Measurements from ENCODE around the gene PLEKHG3.

PLEKHG3 gene

DNA sequence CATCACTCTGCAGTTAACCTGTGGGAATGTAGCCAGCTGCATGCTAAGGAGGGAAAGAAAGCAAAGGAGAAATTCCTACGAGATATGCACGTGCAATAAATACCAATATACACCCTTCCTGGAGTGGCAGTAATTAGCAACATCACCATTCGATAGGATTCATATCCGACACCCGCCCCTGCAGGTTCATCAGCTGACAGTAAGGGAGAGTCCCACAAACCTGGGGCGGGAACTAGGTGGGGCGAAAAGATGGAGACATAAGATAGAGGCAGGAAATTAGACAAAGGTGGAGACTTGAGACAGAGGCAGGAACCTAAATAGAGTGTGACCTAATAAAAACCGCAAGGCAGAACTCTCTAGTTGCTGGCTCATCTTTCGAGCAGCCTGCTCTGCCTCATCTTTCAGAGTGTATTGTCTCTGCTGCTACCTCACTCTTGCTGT is 51.6 kb downstream of the PLEKHG3 start:
- Histone ChIP-seq H3K27ac (no peak overlapping the region), H3K9me3 (ENCODE audit: low read depth, low read length) (no peaks in the 10 kb centered on the region), H3K36me3 (ENCODE audit: insufficient read depth, low read length) (no peaks in the 10 kb centered on the region), H3K9ac (ENCODE audit: insufficient read length) (no peak overlapping the region), H3K4me3 (no peak overlapping the region)
- no peak for DNase-seq (ENCODE audit: low read depth, low spot score)
- TF ChIP-seq EZH2 (IDR thresholded peaks at IDR 0.05): no peak
- TF ChIP-seq FOXP2 (optimal IDR thresholded peaks at IDR 0.05; ENCODE audit: control extremely low read depth, extremely low read length, insufficient read depth): no peak
- TF ChIP-seq POLR2AphosphoS5 (IDR thresholded peaks at IDR 0.05; ENCODE audit: borderline replicate concordance, low read depth, low read length): no peak

DNA sequence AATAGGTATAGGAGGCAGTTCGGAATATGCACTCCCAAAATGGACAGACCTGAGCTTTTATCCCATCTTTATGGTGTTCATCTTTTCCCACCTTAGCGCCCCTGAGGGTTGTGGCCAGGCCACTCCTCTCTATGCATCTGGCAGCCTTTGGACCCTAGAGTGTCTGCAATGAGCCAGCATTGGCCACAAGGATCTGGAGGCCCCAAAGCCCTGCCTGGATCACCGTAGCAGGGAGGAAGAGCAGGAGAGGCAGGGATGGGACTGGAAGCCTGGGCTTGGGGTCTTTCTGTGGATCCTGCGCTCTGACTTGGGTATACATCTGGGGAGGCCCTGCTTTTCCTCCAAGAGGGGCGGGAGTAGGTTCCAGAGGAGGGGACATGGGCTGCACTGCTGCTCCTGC is 52.5 kb downstream of the PLEKHG3 start:
- no peak overlapping the region for H3K4me3 ChIP-seq
- H3K27ac ChIP-seq: no peak overlapping the region
- no peak overlapping the region for H3K9ac ChIP-seq (ENCODE audit: insufficient read length)
- no peak for DNase-seq (ENCODE audit: low read depth, low spot score)
- no peaks in the 10 kb centered on the region for H3K9me3 ChIP-seq (ENCODE audit: low read depth, low read length)
- no peaks in the 10 kb centered on the region for H3K36me3 ChIP-seq (ENCODE audit: insufficient read depth, low read length)
- TF ChIP-seq EZH2 (IDR thresholded peaks at IDR 0.05): no peak
- no peak for TF ChIP-seq FOXP2 (optimal IDR thresholded peaks at IDR 0.05; ENCODE audit: control extremely low read depth, extremely low read length, insufficient read depth)
- TF ChIP-seq POLR2AphosphoS5 (IDR thresholded peaks at IDR 0.05; ENCODE audit: borderline replicate concordance, low read depth, low read length): no peak

DNA sequence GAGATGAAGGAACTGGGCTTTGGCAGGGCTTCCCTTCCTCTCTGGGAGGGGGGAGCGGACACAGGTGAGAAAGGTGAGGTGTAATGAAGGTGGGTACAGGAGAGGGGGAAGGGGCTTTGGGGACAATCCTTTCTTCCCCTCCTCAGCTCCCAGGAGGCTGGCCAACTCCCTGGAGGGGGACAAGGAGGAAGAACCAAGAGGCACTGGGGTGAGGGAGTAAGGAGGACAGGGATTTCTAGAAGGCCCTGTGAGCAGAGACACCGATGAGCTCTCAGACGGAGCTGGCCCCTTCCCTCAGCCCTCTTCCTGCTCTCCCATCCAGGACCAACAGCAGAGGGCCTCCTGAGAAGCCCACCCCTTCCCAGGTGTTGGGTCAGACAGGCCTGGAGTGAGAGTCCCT is 53.4 kb downstream of the PLEKHG3 start:
- Histone ChIP-seq H3K9ac (ENCODE audit: insufficient read length) (no peak overlapping the region), H3K9me3 (ENCODE audit: low read depth, low read length) (no peaks in the 10 kb centered on the region), H3K4me3 (no peak overlapping the region), H3K27ac (no peak overlapping the region), H3K36me3 (ENCODE audit: insufficient read depth, low read length) (no peaks in the 10 kb centered on the region)
- DNase-seq (ENCODE audit: low read depth, low spot score): no peak
- no peak for TF ChIP-seq POLR2AphosphoS5 (IDR thresholded peaks at IDR 0.05; ENCODE audit: borderline replicate concordance, low read depth, low read length)
- TF ChIP-seq EZH2 (IDR thresholded peaks at IDR 0.05): no peak
- TF ChIP-seq FOXP2 (optimal IDR thresholded peaks at IDR 0.05; ENCODE audit: control extremely low read depth, extremely low read length, insufficient read depth): no peak

DNA sequence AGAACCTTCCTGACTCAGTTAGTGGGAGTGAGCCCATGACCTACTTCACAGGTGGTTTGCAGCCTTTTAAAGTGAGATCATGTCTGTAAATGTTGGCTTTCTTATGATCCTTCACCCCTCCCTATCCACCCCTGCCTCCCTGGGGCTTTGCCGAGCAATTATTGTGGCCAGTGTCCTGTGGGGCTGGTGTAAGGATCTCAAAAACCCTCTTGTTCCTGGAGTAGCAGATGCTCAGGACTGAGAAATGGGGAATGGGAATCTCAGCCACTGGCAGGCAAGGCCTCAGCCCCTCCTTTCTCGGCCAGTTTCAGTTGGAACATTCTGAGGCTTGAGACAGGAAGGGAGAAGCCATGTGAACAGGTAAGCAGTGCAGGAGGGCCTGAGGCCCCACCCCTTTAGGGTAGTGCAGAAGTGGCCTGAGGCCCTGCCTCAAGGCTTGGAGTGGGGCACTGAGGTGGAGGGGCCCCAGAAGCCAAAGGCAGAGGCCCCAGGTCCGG is 53.8 kb downstream of the PLEKHG3 start:
- Histone ChIP-seq H3K4me3 (no peak overlapping the region), H3K9me3 (ENCODE audit: low read depth, low read length) (no peaks in the 10 kb centered on the region), H3K9ac (ENCODE audit: insufficient read length) (peak overlapping the region; percentile 33), H3K36me3 (ENCODE audit: insufficient read depth, low read length) (no peaks in the 10 kb centered on the region), H3K27ac (no peak overlapping the region)
- no peak for DNase-seq (ENCODE audit: low read depth, low spot score)
- TF ChIP-seq POLR2AphosphoS5 (IDR thresholded peaks at IDR 0.05; ENCODE audit: borderline replicate concordance, low read depth, low read length) (no peak), FOXP2 (optimal IDR thresholded peaks at IDR 0.05; ENCODE audit: control extremely low read depth, extremely low read length, insufficient read depth) (no peak), EZH2 (IDR thresholded peaks at IDR 0.05) (no peak)

DNA sequence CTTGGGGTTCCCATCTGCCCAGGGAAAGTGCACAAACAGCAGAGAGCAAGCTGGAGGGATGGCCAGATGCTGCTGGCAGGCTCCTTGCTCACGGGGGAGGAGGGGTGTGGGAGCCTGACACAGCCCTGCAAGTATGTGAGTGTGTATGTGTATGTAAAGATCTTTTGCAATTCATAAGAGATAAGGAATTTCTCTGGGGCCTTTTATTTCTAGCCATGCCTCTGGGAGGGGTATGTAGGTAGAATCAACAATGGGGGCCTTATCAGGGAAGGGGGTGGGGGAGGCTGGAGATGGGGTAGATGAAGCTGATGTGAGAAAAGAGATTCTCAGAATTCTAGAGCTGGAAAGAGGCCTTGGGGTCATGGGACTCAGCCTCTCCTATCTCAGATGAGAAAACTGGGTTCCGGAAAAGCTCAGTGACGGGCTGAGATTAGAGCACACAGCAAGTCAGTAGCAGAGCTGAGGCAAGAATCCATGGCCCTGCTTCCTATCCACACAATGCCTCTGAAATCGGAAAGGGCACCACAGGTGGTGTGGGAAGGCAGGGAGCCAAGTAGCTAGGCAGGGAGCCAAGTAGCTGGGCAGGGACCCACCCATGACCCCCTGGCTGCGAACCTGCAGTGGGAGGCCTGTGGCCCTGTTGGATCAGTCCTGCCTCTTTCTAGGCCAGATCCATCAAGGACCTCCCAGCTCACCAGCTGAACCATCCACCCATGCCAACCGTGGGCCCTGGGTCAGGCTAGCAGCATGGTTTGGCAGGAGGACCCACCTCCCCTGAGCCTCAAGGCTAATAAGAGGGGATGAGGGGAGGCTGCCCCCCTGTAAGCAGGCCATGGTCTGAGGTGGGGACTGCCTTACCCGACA is 54.7 kb downstream of the PLEKHG3 start:
- peak overlapping the region; percentile 33 for H3K9ac ChIP-seq (ENCODE audit: insufficient read length)
- DNase-seq (ENCODE audit: low read depth, low spot score): no peak
- no peaks in the 10 kb centered on the region for H3K36me3 ChIP-seq (ENCODE audit: insufficient read depth, low read length)
- no peaks in the 10 kb centered on the region for H3K9me3 ChIP-seq (ENCODE audit: low read depth, low read length)
- no peak overlapping the region for H3K4me3 ChIP-seq
- no peak overlapping the region for H3K27ac ChIP-seq
- TF ChIP-seq POLR2AphosphoS5 (IDR thresholded peaks at IDR 0.05; ENCODE audit: borderline replicate concordance, low read depth, low read length) (no peak), EZH2 (IDR thresholded peaks at IDR 0.05) (no peak), FOXP2 (optimal IDR thresholded peaks at IDR 0.05; ENCODE audit: control extremely low read depth, extremely low read length, insufficient read depth) (no peak)

DNA sequence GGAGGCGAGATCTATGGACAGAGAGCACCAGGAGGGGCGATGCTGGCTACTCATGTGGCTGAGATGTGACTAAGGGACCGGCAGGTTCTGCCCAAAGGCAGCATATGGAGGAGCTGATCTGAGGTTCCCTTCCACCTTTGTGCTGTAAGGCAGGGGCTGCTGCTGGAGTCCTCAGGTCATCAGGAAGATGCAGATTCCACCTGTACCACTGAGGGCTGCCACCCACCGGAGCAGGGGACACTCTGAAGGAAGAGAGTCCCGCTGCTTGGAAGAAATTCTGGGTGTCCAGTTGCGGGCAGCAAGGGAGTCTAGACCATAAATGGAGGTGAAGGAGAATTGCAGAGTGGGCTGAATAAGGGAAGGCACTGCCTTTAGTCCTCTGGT is 55.3 kb downstream of the PLEKHG3 start:
- no peaks in the 10 kb centered on the region for H3K9me3 ChIP-seq (ENCODE audit: low read depth, low read length)
- no peak overlapping the region for H3K4me3 ChIP-seq
- no peak overlapping the region for H3K27ac ChIP-seq
- no peak for TF ChIP-seq FOXP2 (optimal IDR thresholded peaks at IDR 0.05; ENCODE audit: control extremely low read depth, extremely low read length, insufficient read depth)
- TF ChIP-seq POLR2AphosphoS5 (IDR thresholded peaks at IDR 0.05; ENCODE audit: borderline replicate concordance, low read depth, low read length): no peak
- TF ChIP-seq EZH2 (IDR thresholded peaks at IDR 0.05): no peak
- no peak overlapping the region for H3K9ac ChIP-seq (ENCODE audit: insufficient read length)
- DNase-seq (ENCODE audit: low read depth, low spot score): no peak
- H3K36me3 ChIP-seq (ENCODE audit: insufficient read depth, low read length): no peaks in the 10 kb centered on the region

DNA sequence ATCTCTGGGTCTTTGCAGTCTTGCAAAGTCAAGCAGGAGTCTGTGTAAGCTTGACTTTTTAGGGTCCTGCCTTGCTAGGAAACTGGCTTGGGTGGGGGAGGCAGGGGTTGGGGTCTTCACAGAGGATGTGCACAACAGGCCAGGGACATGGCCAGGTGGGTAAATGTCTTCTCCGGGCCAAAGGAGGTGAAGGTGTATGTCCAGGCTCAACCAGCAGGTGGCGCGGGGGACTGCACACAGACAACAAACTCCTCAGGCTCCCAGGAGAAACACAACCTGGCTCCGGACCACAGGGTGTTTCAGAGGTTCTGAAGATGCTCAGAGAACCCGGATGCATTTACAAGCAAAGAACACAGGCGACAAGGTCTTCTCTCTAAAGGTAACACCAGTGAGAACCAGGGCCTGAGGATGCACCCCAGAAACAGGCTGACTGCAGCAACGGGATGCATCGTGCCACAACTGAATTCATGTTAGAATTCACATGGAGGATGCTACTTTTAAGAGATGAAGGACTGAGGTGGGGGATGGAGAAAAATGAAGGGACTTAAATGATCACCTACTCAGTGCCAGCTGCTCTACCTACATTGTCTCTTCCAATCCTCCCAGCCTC is 56.0 kb downstream of the PLEKHG3 start:
- no peak overlapping the region for H3K27ac ChIP-seq

DNA sequence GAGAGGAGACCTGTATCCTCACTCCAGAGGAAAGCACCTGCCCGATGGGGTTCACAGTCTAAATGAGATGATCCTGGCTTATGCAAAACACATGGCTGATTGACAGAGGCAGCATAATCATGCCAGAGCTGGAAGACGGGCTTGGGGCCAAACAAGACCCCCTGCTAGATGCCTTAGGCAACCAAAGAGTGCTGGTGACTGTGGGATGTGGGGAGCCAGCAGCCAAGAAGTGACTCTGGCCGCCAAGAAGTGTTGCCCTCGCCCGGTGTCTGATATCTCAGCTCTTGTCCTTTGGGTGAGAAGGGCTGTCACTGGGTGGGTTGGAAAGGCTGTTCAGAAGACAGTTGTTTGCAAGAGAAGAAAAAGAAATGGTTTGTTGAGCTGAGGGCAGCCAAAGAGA is 56.7 kb downstream of the PLEKHG3 start:
- DNase-seq (ENCODE audit: low read depth, low spot score): no peak
- Histone ChIP-seq H3K27ac (no peak overlapping the region), H3K36me3 (ENCODE audit: insufficient read depth, low read length) (no peaks in the 10 kb centered on the region), H3K9ac (ENCODE audit: insufficient read length) (no peak overlapping the region), H3K4me3 (no peak overlapping the region), H3K9me3 (ENCODE audit: low read depth, low read length) (no peaks in the 10 kb centered on the region)
- TF ChIP-seq POLR2AphosphoS5 (IDR thresholded peaks at IDR 0.05; ENCODE audit: borderline replicate concordance, low read depth, low read length) (no peak), EZH2 (IDR thresholded peaks at IDR 0.05) (no peak), FOXP2 (optimal IDR thresholded peaks at IDR 0.05; ENCODE audit: control extremely low read depth, extremely low read length, insufficient read depth) (no peak)

More for the DNA sequence above, 56.0 kb downstream of the PLEKHG3 start:
- Histone ChIP-seq H3K9me3 (ENCODE audit: low read depth, low read length) (no peaks in the 10 kb centered on the region), H3K9ac (ENCODE audit: insufficient read length) (no peak overlapping the region), H3K4me3 (no peak overlapping the region), H3K36me3 (ENCODE audit: insufficient read depth, low read length) (no peaks in the 10 kb centered on the region)
- TF ChIP-seq EZH2 (IDR thresholded peaks at IDR 0.05) (no peak), FOXP2 (optimal IDR thresholded peaks at IDR 0.05; ENCODE audit: control extremely low read depth, extremely low read length, insufficient read depth) (no peak), POLR2AphosphoS5 (IDR thresholded peaks at IDR 0.05; ENCODE audit: borderline replicate concordance, low read depth, low read length) (no peak)
- no peak for DNase-seq (ENCODE audit: low read depth, low spot score)

Measured in SK-N-MC (cell line).